SK-MEL-5 (cell line): Measurements from ENCODE around the gene DOC2B. TPM values are rescaled to one million over a fixed set of nuclear protein-coding genes. Genes with fewer than 3 reads are reported as not detected.

Experiments
- DNase-seq: peaks from one replicate; pipeline ENCODE4 v3.0.0-alpha.2; 2016; ENCODE audit warnings: low read depth, low spot score
- in situ Hi-C: cut with HindIII; loops from 2 replicates; pipeline ENCODE4 v1.10.0; 2016; ENCODE audit warnings: low sequenced_read_pairs, high pct_unique_total_duplicates, low pct_unique_long_range_greater_than_20kb
- total RNA-seq: library from RNA; depleted of rRNA; stranded (reverse); fragments of >200 nt; shearing (Covaris generic); gene quantifications from 2 replicates; pipeline ENCODE4 v1.2.3, GENCODE V29; 2014

Gene DOC2B
- total RNA-seq, 1 experiment from 2014 or later, result 0.03 TPM

DNA sequence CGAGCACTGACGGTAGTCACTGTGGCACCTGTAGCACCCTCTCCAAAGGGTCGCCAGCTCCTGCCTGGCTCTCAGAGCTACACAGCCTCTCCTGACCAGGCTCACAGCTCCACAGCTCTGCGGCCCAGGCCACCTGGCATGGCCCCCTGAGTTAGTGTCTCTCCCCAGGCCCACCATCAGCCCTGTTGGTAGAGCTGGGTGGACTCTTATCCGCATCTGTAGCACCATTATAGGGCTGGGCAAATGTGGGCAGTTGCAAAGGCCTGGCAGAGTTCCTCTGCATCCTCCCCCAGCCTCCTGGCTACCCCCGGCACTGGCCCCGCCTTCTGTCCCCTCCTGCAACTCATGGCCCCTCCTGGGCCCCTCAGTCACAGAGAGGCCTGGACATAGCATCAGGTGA, 25.9 kb downstream of the DOC2B start:
- in situ Hi-C loops, result no loop called here
- DNase-seq, result no peak

DNA sequence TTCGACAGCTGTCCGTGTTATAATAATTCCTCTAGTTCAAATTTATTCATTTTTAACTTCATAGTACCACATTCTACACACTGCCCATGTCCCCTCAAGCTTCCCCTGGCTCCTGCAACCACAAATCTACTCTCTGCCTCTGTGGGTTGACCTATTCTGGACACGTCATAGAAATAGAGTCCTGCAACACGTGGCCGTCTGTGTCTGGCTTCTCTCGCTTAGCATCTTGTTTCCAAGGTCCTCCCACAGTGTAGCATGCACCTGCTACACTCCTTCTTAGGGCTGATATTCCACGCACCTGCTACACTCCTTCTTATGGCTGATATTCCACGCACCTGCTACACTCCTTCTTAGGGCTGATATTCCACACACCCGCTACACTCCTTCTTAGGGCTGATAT, 27.6 kb downstream of the DOC2B start:
- no peak for DNase-seq
- in situ Hi-C loops, result no loop called here

DNA sequence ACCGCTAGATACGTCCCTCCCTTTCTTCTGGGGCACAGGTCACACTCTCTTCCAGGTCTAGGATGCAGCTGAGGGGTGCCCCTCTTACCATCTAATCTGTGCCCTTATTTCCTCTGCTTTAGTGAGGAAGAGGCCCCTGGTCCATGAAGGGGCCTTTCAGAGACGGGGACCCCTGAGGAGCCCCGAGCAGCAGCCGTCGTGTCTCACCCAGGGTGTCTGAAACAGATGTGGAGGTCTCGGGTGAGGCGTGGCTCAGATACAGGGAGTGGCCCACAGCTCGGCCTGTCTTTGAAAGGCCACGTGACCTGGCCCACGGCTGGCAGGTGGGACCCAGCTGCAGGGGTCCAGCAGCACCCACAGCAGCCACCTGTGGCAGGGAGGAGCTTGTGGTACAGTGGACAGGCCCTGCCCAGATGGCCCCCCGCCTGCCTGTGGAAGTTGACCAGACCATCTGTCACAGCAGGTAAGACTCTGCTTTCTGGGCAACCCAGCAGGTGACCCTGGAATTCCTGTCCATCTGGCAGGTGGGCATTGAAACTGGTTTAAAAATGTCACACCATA, 28.5 kb downstream of the DOC2B start:
- no peak for DNase-seq
- in situ Hi-C loops, result no loop called here

DNA sequence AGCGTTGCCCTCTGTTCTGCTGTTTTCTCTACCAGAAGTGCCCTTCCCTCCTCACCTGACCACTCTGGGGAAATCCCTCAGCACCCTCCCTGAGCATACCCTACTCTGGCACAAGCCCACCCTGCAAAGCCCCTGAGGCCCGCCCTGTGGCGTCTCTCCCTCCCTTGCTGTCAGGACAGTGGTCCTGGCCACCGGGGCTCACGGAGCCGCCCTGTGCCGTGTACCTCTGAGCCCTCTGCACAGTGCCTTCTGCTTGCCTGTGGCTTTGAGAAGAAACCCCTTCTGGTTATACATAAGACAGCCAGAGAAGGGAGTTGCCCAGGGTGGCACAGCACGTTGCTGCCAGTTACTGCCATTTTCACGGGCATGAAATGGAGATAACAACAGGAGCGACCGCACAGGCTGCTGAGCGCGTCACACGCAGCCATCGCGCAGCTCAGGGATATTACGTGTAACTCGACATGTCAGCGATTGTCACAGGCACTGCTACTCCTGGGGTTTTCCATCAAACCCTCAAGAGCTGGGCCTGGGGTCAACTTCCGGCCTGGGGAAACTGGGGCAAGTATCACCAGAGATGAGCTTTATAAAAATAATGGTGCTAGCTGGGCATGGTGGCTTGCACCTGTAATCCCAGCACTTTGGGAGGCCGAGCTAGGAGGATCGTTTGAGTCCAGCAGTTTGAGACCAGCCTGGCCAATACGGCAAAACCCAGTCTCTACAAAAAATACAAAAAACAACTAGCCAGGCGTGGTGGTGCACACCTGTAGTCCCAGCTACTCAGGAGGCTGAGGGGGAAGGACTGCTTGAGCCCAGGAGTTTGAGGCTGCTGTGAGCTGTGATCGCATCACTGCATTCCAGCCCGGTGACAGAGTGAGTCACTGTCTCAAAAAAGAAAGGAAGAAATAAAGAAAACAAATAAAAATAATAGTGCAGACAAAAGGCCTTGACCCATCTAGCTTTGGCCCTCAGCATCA, 29.3 kb downstream of the DOC2B start:
- no peak for DNase-seq
- in situ Hi-C loops, result no loop called here

DNA sequence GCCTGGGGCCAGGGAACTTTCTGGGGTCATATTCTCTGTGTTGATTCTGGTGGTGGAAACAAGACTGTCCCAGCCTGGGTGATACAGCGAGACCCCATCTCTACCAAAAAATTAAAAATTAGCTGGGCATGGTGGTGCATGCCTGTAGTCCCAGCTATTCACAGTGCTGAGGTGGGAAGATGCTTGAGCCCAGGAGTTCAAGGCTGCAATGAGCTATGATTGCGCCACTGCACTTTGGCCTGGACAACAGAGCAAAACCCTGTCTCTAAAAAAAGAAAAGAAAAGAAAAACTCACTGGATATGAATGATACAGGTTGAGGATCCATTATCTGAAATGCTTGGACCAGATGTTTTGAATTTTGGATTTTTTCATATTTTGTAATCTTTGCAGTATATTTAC, 30.4 kb downstream of the DOC2B start:
- DNase-seq, result no peak
- in situ Hi-C loops, result no loop called here

DNA sequence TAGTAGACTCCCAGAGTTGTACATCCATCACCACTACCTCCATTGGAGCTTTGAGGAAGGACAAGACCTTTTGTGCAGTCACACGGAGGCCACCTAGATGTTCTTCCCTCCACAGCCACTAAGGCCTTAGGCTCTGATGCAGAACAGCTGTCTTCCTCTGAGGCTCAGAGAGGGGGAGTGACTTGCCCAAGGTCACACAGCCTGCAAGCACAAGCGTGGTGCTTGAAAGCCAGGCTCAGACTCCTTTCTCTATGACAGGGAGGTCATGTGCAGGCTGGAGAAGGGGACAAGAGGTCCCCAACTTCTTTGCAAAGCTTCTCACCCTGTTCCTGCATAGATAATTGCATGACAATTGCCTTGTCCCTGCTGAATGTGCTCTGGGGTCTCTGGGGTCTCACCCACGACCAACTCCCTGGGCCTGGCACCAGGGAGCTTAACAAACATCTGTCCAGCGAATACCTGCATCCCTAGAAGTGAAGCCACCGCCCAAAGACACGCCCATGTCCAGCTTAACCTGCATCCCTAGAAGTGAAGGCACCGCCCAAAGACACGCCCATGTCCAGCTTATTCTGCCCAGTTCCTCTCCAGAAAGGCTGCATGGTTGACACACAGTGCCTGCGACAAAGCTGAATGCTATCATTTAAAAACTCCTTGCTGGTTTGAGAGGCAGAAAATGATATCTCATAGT, 31.4 kb downstream of the DOC2B start:
- in situ Hi-C loops, result no loop called here

DNA sequence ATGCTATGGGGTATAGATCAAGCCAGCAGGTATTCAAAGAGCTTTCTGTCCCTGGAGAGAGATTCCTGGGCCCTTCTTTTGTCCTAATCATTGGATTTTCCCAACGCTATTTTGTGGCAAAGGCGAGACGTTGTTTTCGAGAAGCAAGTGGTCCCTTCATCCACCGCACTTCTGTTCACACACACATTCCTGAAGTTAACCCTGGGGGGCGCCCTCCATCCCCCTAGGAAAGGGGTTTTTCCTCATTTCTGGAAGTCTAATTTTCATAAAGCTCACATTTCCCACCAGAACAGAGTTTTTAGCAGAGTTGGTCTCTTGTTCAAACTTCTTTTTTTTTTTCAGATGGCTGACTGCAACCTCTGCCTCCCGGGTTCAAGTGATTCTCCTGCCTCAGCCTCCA, 32.2 kb downstream of the DOC2B start:
- DNase-seq, result no peak
- in situ Hi-C loops, result no loop called here

More for the DNA sequence above, 31.4 kb downstream of the DOC2B start:
- DNase-seq, result no peak

DNA sequence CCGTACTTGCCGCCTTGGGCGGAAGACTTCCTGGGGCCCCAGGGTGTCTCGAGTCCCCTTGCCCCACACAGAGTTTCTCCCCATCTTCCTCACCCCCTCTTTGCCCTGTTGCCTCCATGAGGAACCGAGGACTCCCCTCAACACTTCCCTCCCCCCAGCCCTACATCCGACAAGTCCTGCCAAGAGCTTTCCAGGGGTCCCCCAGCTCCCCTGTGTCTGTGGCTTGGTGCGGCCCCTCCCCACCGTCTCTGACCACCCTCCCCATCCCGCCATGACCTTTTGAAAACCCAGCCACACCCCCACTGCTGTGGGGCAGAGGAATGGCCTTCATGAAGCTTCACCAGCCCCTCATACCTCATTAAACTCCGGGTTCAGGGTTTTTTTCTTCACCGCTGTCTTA, 32.7 kb downstream of the DOC2B start:
- DNase-seq, result no peak
- in situ Hi-C loops, result no loop called here

DNA sequence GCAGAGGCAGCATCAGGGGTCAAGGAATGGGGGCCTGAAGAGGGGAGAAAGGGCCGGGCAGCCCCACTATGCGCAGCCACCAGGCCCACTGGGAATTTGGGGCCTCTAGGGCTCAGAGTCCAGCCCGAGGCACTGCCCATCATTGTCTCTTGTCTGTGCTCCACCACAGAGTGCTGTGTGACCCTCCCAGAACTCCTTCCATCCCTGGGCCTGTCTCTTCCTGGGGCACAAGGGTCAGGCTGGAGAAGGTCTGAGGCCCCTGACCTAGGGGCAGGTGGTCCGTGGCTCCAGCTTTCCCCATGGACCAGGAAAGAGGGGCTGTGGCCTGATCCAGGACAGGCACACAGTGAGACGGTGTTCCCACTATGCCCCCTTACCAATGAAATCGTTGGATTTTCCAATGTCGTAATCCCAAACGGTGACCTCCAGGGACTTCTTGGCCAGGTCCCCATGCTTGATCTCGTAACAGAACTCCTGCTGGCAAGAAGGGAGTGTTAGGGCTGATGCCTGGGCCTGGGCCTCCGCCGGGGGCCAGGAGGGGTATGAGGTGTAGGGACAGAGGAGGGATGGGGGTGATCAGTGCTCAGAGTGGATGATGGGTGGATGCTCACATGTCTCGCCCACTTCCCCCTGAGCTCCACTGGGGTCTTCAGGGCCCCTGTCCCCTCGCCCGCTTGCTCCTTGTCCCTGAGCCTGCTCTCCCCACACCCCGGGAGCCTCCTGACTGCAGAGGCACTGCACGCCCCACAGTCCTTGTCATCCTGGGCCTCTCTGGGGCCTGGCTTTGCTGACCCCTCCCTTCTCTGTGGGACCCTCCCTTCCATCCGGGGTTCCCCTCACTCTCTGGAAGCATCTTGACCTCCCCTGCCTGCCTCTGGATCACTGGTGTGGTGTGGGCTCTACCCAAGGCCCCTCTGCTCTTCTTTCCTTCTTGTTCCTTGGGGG, 33.4 kb downstream of the DOC2B start:
- DNase-seq, result no peak
- in situ Hi-C loops, result no loop called here

DNA sequence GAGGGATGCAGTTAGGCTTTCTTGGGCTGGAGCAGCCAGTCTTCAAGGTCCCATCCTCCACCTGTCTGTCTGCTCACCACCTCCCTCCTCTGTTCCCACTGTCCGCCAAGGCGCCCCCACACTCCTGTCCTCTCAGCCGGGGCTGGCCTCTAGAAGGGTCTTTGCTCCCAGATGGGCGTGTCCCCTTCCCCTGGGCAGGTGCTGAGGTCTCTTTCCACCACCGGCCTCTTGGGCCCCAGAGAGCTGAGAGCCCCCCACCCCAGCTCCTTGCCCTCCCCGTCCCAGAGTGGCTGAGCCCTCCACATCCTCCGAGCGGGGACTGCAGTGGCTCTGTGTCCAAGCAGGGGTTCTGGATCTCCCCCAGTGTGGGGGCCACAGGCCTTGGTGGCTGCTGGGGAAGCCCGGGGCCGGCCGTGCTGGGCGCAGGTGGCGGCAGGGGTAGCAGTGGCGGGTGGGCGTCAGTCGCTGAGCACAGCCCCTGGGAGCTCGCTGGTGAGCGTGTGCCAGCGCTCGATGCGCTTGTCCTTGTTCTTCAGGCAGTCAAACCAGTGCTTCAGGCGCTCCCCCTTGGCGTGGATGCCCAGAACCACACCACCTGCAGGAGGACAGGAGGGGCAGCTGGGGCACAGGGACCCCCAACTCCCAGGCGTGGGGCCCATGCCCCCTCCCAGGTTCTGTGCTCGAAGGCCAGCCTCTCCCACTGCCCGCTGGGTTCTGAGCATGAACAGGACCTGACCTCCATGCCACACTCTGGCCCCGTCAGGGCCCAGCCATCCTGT, 34.3 kb downstream of the DOC2B start:
- no peak for DNase-seq

DNA sequence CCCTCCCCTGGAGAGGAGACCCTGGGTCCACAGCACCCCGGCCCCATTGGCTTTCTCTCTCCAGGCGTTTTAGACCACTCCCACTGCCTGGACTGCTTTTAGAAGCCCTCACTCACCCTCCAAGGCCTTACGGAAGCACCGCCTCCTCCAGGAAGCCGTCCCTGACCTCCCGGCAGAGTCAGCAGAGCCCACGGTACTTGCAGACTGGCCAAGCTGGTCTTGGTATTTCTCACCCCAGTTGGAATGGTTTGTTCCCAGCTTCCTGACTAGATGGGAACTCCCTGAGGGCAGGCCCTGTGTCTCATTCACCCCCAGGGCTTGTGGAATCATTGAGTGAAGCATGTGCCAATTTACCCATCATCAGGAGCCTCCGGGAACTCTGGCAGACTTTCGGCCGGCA, 34.9 kb downstream of the DOC2B start:
- in situ Hi-C loops, result no loop called here
- DNase-seq, result no peak

More for the DNA sequence above, 34.3 kb downstream of the DOC2B start:
- in situ Hi-C loops, result no loop called here

DNA sequence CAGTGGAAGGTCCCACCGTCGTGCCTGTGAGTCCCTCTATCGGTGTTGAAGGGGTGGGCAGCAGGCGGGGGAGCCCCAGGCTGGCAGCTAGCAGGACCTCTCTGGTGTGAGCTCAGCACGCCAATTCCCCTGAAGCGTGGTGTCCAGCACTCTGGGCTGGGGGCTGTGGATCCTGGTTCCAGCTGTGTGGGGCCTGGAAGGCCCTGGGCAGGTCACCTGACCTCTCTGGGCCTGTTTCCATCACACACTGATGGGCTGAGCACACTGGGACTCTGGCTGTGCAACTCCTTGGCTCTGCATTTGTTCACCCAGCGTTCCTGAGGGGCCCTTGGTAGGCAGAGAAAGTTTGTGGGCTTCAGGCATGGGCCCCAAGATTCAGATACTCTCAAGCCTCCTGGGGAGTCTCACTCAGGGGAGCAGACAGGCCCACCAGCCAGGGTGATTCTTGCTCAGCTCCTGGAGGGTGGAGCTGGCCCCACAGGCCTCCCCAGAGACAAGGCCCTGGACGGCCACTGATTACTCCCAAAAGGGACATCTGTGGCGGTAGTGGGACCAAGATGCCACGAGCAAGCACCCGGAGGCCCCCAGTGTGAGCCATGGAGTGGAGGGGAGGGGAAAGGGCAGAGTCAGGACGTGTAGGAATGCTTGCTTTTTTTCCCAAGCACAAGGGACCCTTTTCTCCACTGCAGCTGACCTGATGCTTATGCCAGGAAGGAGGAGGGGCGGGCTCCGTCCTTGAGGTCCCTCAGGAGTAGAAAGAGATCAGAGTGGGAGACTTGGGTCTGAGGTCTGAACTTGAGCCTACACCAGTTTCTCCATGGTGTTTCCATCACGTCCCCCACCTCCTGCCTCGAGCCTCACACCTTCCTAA, 35.5 kb downstream of the DOC2B start:
- in situ Hi-C loops, result no loop called here
- DNase-seq, result no peak

DNA sequence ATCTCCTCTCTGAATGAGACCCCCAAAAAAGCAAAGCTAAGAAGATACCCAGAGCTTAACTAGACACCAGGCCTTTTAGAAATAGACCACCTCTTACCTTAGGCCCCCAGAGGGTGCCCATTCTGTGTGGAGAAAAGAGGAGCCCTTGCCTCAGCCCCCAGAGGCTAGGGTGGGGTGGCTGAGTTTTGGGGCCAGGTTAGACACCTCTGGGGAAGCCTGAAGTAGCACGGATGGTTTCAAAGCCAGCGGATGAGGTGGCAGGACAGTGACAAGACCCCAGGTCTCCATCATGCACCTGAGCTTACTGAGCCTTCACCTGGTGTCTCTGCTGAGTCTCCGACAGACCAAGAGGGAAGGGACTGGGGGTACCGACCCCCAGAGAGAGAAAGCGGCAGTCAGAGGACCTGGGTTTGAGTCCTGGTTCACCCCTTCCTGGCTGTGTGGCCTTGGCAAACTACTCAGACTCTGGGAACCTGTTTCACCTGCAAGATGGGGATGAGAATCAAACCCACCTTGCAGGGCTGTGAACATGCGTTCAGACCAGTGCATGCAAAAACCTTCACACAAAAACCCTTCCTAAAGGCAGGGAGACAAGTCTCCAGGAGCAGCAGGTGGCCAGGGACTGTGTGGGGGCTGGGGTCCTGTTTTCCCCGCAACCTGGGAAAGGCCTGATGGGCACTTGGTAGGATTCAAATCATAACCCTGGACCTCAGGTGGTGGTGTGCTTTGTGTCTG, 36.3 kb downstream of the DOC2B start:
- DNase-seq, result no peak

DNA sequence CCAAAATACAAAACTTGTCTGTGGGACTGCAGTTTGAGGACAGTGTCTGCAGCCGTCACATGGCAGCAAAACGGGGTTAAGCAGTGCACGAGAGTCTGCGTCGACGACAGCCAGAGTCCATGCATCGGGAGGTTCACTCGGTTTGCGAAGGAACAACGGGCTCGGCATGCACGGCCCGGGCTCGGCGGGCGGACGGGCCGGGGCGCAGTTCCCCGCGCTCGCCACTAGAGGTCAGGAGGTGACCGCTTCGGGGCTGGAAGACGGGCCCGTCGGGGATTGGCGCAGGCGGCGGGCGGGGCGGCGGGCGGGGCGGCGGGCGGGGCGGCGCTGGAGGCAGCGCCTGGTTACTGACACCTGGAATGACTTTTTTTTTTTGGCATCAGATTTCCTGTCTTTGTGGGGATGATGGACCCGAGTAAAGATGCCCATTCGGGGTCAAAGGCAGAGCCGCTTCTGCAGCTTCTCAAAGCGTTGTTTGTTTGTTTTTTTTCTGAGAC, 37.6 kb downstream of the DOC2B start:
- DNase-seq, result peak; percentile 71
- in situ Hi-C loops, result no loop called here

More for the DNA sequence above, 36.3 kb downstream of the DOC2B start:
- in situ Hi-C loops, result no loop called here
